H9 (cell line): Measurements from ENCODE around the gene TMEM174. TPM values are rescaled to one million over a fixed set of nuclear protein-coding genes. Genes with fewer than 3 reads are reported as not detected.

ENCODE experiments used
- DNase-seq: peaks from one replicate; pipeline ENCODE4 v3.0.0-alpha.2; 2017
- H2AFZ ChIP-seq: one replicate; pipeline ENCODE4 v1.6.1; 2013; ENCODE audit warnings: mild to moderate bottlenecking, low read length, control low read depth, moderate library complexity
- H2AK5ac ChIP-seq: 2 replicates; pipeline ENCODE4 v1.6.1; 2013; ENCODE audit warnings: low read length, control low read depth, mixed read lengths; ENCODE audit not compliant: insufficient read length
- H2BK120ac ChIP-seq: one replicate; pipeline ENCODE4 v1.6.1; 2013; ENCODE audit warnings: low read depth, mild to moderate bottlenecking, low read length, control low read depth, inconsistent platforms; ENCODE audit not compliant: poor library complexity, severe bottlenecking
- H2BK12ac ChIP-seq: 2 replicates; pipeline ENCODE4 v1.6.1; 2013; ENCODE audit warnings: low read length, control low read depth, mixed read lengths, low read depth; ENCODE audit not compliant: insufficient read length
- H2BK15ac ChIP-seq: 2 replicates; pipeline ENCODE4 v1.6.1; 2013; ENCODE audit warnings: low read depth, low read length, control low read depth
- H2BK20ac ChIP-seq: one replicate; pipeline ENCODE4 v1.6.1; 2013; ENCODE audit warnings: low read depth, mild to moderate bottlenecking, low read length, control low read depth, inconsistent platforms; ENCODE audit not compliant: poor library complexity, severe bottlenecking
- H2BK5ac ChIP-seq: 2 replicates; pipeline ENCODE4 v1.6.1; 2013; ENCODE audit warnings: low read length, control low read depth, mixed read lengths; ENCODE audit not compliant: insufficient read length
- H3K14ac ChIP-seq: 2 replicates; pipeline ENCODE4 v1.6.1; 2013; ENCODE audit warnings: low read length, control low read depth; ENCODE audit not compliant: insufficient read depth
- H3K18ac ChIP-seq: 2 replicates; pipeline ENCODE4 v1.6.1; 2013; ENCODE audit warnings: low read depth, mild to moderate bottlenecking, mixed read lengths, low read length, control low read depth; ENCODE audit not compliant: insufficient read length
- H3K23ac ChIP-seq: 2 replicates; pipeline ENCODE4 v1.6.1; 2013; ENCODE audit warnings: low read length, control low read depth, mixed read lengths, low read depth; ENCODE audit not compliant: insufficient read length
- H3K23me2 ChIP-seq: 2 replicates; pipeline ENCODE4 v1.6.1; 2013; ENCODE audit warnings: low read depth, mild to moderate bottlenecking, mixed read lengths, low read length, control low read depth; ENCODE audit not compliant: insufficient read length, poor library complexity, severe bottlenecking
- H3K27ac ChIP-seq: 2 replicates; pipeline ENCODE4 v1.5.1; 2013; ENCODE audit warnings: low read length, control low read depth, mixed read lengths, low read depth; ENCODE audit not compliant: insufficient read length
- H3K27me3 ChIP-seq: 2 replicates; pipeline ENCODE4 v1.6.1; 2013; ENCODE audit warnings: low read length, control low read depth, inconsistent platforms; ENCODE audit not compliant: insufficient read depth
- H3K4ac ChIP-seq: 2 replicates; pipeline ENCODE4 v1.6.1; 2013; ENCODE audit warnings: low read depth, mild to moderate bottlenecking, control low read depth, inconsistent platforms, low read length, moderate library complexity
- H3K4me1 ChIP-seq: 2 replicates; pipeline ENCODE4 v1.6.1; 2013; ENCODE audit warnings: low read length, control low read depth, inconsistent platforms; ENCODE audit not compliant: insufficient read depth
- H3K4me2 ChIP-seq: 2 replicates; pipeline ENCODE4 v1.6.1; 2013; ENCODE audit warnings: low read length, control low read depth, mixed read lengths; ENCODE audit not compliant: insufficient read length, insufficient read depth
- H3K56ac ChIP-seq: 2 replicates; pipeline ENCODE4 v1.6.1; 2013; ENCODE audit warnings: low read depth, mild to moderate bottlenecking, mixed read lengths, low read length, control low read depth; ENCODE audit not compliant: insufficient read length
- H3K79me1 ChIP-seq: 2 replicates; pipeline ENCODE4 v1.6.1; 2013; ENCODE audit warnings: low read depth, mild to moderate bottlenecking, moderate library complexity, low read length, control low read depth, inconsistent platforms; ENCODE audit not compliant: insufficient read depth, poor library complexity, severe bottlenecking
- H3K79me2 ChIP-seq: 2 replicates; pipeline ENCODE4 v1.6.1; 2013; ENCODE audit warnings: low read length, control low read depth, inconsistent platforms; ENCODE audit not compliant: insufficient read depth
- H3K9ac ChIP-seq: 2 replicates; pipeline ENCODE4 v1.6.1; 2013; ENCODE audit warnings: low read length, control low read depth, mixed read lengths; ENCODE audit not compliant: insufficient read length; ENCODE audit errors: extremely low read depth
- H3K9me3 ChIP-seq: one replicate; pipeline ENCODE4 v1.6.1; 2013; ENCODE audit warnings: low read depth, low read length, inconsistent platforms; ENCODE audit not compliant: control insufficient read depth
- H3T11ph ChIP-seq: one replicate; pipeline ENCODE4 v1.6.1; 2013; ENCODE audit warnings: mild to moderate bottlenecking, low read length, control low read depth, inconsistent platforms
- H4K20me1 ChIP-seq: one replicate; pipeline ENCODE4 v1.6.1; 2013; ENCODE audit not compliant: control insufficient read depth, insufficient read length, insufficient read depth
- H4K5ac ChIP-seq: 2 replicates; pipeline ENCODE4 v1.6.1; 2013; ENCODE audit warnings: low read depth, mild to moderate bottlenecking, mixed read lengths, low read length, control low read depth; ENCODE audit not compliant: insufficient read length
- H4K8ac ChIP-seq: replicated peaks from 2 replicates; pipeline ENCODE4 v1.6.1; 2013; ENCODE audit warnings: low read length, control low read depth, mixed read lengths, low read depth; ENCODE audit not compliant: insufficient read length
- H4K91ac ChIP-seq: 2 replicates; pipeline ENCODE4 v1.6.1; 2013; ENCODE audit warnings: low read depth, mild to moderate bottlenecking, moderate library complexity, mixed read lengths, low read length, control low read depth; ENCODE audit not compliant: insufficient read length
- H3K27ac Mint-ChIP-seq, 3 experiments: 2 replicates in 2 of 3; 3 replicates in 1 of 3; pipeline ENCODE4 v1.8.0; 2020 to 2021; ENCODE audit warnings: mixed read lengths in 3 of 3, mild to moderate bottlenecking in 1 of 3, moderate library complexity in 1 of 3
- H3K27me3 Mint-ChIP-seq: 2 replicates; pipeline ENCODE4 v1.8.0; 2021; ENCODE audit warnings: low read depth, mild to moderate bottlenecking, moderate library complexity, mixed read lengths
- H3K36me3 Mint-ChIP-seq, 3 experiments: 2 replicates in 2 of 3; 3 replicates in 1 of 3; pipeline ENCODE4 v1.8.0; 2020 to 2021; ENCODE audit warnings: low read depth in 3 of 3, mixed read lengths in 3 of 3; ENCODE audit not compliant: insufficient read depth in 1 of 3
- H3K4me1 Mint-ChIP-seq, 2 experiments: 2 replicates each; pipeline ENCODE4 v1.8.0; 2020; ENCODE audit warnings: mixed read lengths in 2 of 2
- H3K4me3 Mint-ChIP-seq, 2 experiments: 2 replicates in 1 of 2; 3 replicates in 1 of 2; pipeline ENCODE4 v1.8.0; 2020 to 2021; ENCODE audit warnings: mild to moderate bottlenecking in 2 of 2, mixed read lengths in 2 of 2, moderate library complexity in 1 of 2
- H3K9me3 Mint-ChIP-seq, 2 experiments: 2 replicates in 1 of 2; 3 replicates in 1 of 2; pipeline ENCODE4 v1.8.0; 2020; ENCODE audit warnings: mild to moderate bottlenecking in 2 of 2, mixed read lengths in 2 of 2, moderate library complexity in 1 of 2
- CTCF ChIP-seq: fragments of 200-600 bp; sonication (generic); conservative IDR thresholded peaks from 3 replicates; pipeline ENCODE4 v1.8.0; 2021; ENCODE audit warnings: antibody characterized with exemption, mild to moderate bottlenecking
- WGBS: extraction: QIAGEN DNeasy Blood & Tissue Kit; methylation state at CpG from one replicate; pipeline ENCODE4 v1.1.7; 2013; ENCODE audit warnings: missing lambda C conversion rate, low lambda C conversion rate, mixed read lengths; ENCODE audit not compliant: insufficient read length; ENCODE audit errors: extremely low coverage; 5-methylcytosine and 5-hydroxymethylcytosine counted together
- total RNA-seq: library from RNA; stranded (reverse); gene quantifications from 2 replicates; pipeline ENCODE4 v1.2.1, GENCODE V29; 2021

TMEM174 gene
- total RNA-seq, 1 experiment from 2014 or later, result not detected

- no peaks in the 10 kb centered on the region for H3K27me3 ChIP-seq
- H2AK5ac ChIP-seq, result no peak overlapping the region
- Mint-ChIP-seq H3K4me3 (no peak overlapping the region), H3K9me3 (no peaks in the 10 kb centered on the region), H3K27me3 (peaks cover 2% of the 10 kb centered on the region; the same call in 1 of the 2 replicates), H3K4me1 (peaks cover 10 to 16% of the 10 kb centered on the region in 2 experiments), H3K27ac (no peak overlapping the region), H3K36me3 (no peaks in the 10 kb centered on the region)
- no peak overlapping the region for H4K8ac ChIP-seq
- no peak for TF ChIP-seq CTCF
- H4K5ac ChIP-seq, result no peak overlapping the region
- no peak overlapping the region for H3K23ac ChIP-seq
- peaks cover 2% of the 10 kb centered on the region for H3K4me1 ChIP-seq
- H3K4me2 ChIP-seq, result no peak overlapping the region
- H2BK120ac ChIP-seq, result no peak overlapping the region
- H3K4ac ChIP-seq, result no peak overlapping the region
- H3K79me1 ChIP-seq, result no peaks in the 10 kb centered on the region
- no peak overlapping the region for H3K56ac ChIP-seq
- no peak overlapping the region for H3T11ph ChIP-seq
- no peaks in the 10 kb centered on the region for H3K23me2 ChIP-seq
- WGBS, result no CpG with 5 or more reads among the region's 15 CpGs
- DNase-seq, result peak; percentile 65
- H3K18ac ChIP-seq, result no peak overlapping the region
- no peak overlapping the region for H2BK12ac ChIP-seq
- H3K9me3 ChIP-seq, result no peaks in the 10 kb centered on the region
- H3K9ac ChIP-seq, result no peak overlapping the region
- H4K20me1 ChIP-seq, result no peaks in the 10 kb centered on the region
- no peak overlapping the region for H4K91ac ChIP-seq
- no peak overlapping the region for H3K27ac ChIP-seq
- no peak overlapping the region for H2BK15ac ChIP-seq
- H2AFZ ChIP-seq, result no peak overlapping the region
- H3K14ac ChIP-seq, result peak overlapping the region; percentile 36; the same call in 1 of the 2 replicates
- H2BK20ac ChIP-seq, result no peak overlapping the region
- no peaks in the 10 kb centered on the region for H3K79me2 ChIP-seq
- no peak overlapping the region for H2BK5ac ChIP-seq
These were observed 36.9 kb upstream of the TMEM174 start for GRCh38 chr5:73136055-73136562.
